Activated T-cell treated with anti-CD3 and anti-CD28 coated beads, Interleukin-2, amount 50 U/mL, for 72 hours (primary cell): ENCODE results near the gene TRIM41. TPM values are rescaled to one million over a fixed set of nuclear protein-coding genes. Genes with fewer than 3 reads are reported as not detected.
"Not testable (repeated sequence)": the region's sequence is repeated elsewhere in the genome, so short reads cannot be mapped to it uniquely, and the experiment has no call there.

ENCODE experiments used
- ATAC-seq, 2 donors: fragments of 150-1000 bp; cut with Tn5 transposase; replicated peaks in 1 of 2; 2 replicates each; pipeline ENCODE4 v1.10.0; 2021; ENCODE audit warnings: moderate library complexity in 2 of 2, mild to moderate bottlenecking in 1 of 2
- DNase-seq, 2 donors: peaks; one replicate each; pipeline ENCODE4 v3.0.0; 2021 to 2022; ENCODE audit warnings: mixed read lengths in 1 of 2
- H3K27ac Mint-ChIP-seq: one replicate; pipeline ENCODE4 v1.8.0; 2022; ENCODE audit warnings: mild to moderate bottlenecking, moderate library complexity, mixed read lengths
- H3K27me3 Mint-ChIP-seq: one replicate; pipeline ENCODE4 v1.8.0; 2022; ENCODE audit warnings: low read depth, mixed read lengths
- H3K36me3 Mint-ChIP-seq, 2 donors: one replicate each; pipeline ENCODE4 v1.8.0; 2022; ENCODE audit warnings: mixed read lengths in 2 of 2, mild to moderate bottlenecking in 1 of 2; ENCODE audit not compliant: insufficient read depth in 2 of 2
- H3K4me1 Mint-ChIP-seq: one replicate; pipeline ENCODE4 v1.8.0; 2022; ENCODE audit warnings: low read depth, mixed read lengths
- H3K4me3 Mint-ChIP-seq, 2 donors: one replicate each; pipeline ENCODE4 v1.8.0; 2022; ENCODE audit warnings: mild to moderate bottlenecking in 2 of 2, mixed read lengths in 2 of 2, moderate library complexity in 2 of 2
- H3K9me3 Mint-ChIP-seq, 2 donors: one replicate each; pipeline ENCODE4 v1.8.0; 2022; ENCODE audit warnings: mixed read lengths in 2 of 2
- total RNA-seq, 2 donors: library from RNA; stranded (reverse); gene quantifications; one replicate each; pipeline ENCODE4 v1.2.3, GENCODE V29; 2022

The TRIM41 gene
- 10 to 100 TPM; 42.1 to 52.1 TPM for total RNA-seq

- Mint-ChIP-seq H3K36me3 (peaks cover 7 to 11% of the 10 kb centered on the region in 2 donors), H3K27ac (peak within 1 kb of the TSS; percentile 100), H3K4me3 (peak within 1 kb of the TSS; percentile 86 to 98), H3K27me3 (no peaks in the 10 kb centered on the region), H3K4me1 (peaks cover 78% of the 10 kb centered on the region), H3K9me3 (no peaks in the 10 kb centered on the region)
- ATAC-seq (peak; percentile 66 to 67), DNase-seq (peak; percentile 99)
Measured at GRCh38 chr5:181223058-181223728, at the start of gene TRIM41. TRIM41 (plus strand) TSS chr5:181223281; CDS start chr5:181224000, 719 bp downstream.

- peak overlapping the region; percentile 91 for H3K27ac Mint-ChIP-seq
- peaks cover 56% of the 10 kb centered on the region for H3K4me1 Mint-ChIP-seq
Measured at GRCh38 chr5:181173420-181174342, 49.4 kb upstream of the TRIM41 start.

GRCh38 chr5:181176254-181176952, 46.7 kb upstream of the TRIM41 start:
- no peak overlapping the region for H3K27ac Mint-ChIP-seq
- no peaks in the 10 kb centered on the region for H3K36me3 Mint-ChIP-seq
- ATAC-seq, result no peak
- no peaks in the 10 kb centered on the region for H3K27me3 Mint-ChIP-seq
- H3K9me3 Mint-ChIP-seq, result no peaks in the 10 kb centered on the region
- DNase-seq, result no peak
- no peak overlapping the region for H3K4me3 Mint-ChIP-seq
- peaks cover 29% of the 10 kb centered on the region for H3K4me1 Mint-ChIP-seq

More at GRCh38 chr5:181173420-181174342, 49.4 kb upstream of the TRIM41 start:
- Mint-ChIP-seq H3K9me3 (no peaks in the 10 kb centered on the region), H3K27me3 (peaks cover 20% of the 10 kb centered on the region), H3K4me3 (peak overlapping the region; percentile 93 to 96), H3K36me3 (peaks cover 2% of the 10 kb centered on the region in 2 donors)
- DNase-seq (peak; percentile 74), ATAC-seq (peak; percentile 74 to 80)

GRCh38 chr5:181177559-181177958, 45.5 kb upstream of the TRIM41 start:
- DNase-seq, H3K4me3 Mint-ChIP-seq, H3K27ac Mint-ChIP-seq, H3K36me3 Mint-ChIP-seq, H3K9me3 Mint-ChIP-seq, H3K27me3 Mint-ChIP-seq, ATAC-seq: not testable (repeated sequence)
- peaks cover 31% of the 10 kb centered on the region for H3K4me1 Mint-ChIP-seq

- DNase-seq (peak; percentile 57 to 62), ATAC-seq (peak; percentile 52 to 80)
- no peaks in the 10 kb centered on the region for H3K9me3 Mint-ChIP-seq
- peaks cover 29% of the 10 kb centered on the region for H3K4me1 Mint-ChIP-seq
- no peaks in the 10 kb centered on the region for H3K36me3 Mint-ChIP-seq
- H3K4me3 Mint-ChIP-seq, result peak overlapping the region; percentile 43 to 72
- H3K27me3 Mint-ChIP-seq, result no peaks in the 10 kb centered on the region
- H3K27ac Mint-ChIP-seq, result peak overlapping the region; percentile 33
Measured at GRCh38 chr5:181181650-181182565, 41.2 kb upstream of the TRIM41 start.

DNA sequence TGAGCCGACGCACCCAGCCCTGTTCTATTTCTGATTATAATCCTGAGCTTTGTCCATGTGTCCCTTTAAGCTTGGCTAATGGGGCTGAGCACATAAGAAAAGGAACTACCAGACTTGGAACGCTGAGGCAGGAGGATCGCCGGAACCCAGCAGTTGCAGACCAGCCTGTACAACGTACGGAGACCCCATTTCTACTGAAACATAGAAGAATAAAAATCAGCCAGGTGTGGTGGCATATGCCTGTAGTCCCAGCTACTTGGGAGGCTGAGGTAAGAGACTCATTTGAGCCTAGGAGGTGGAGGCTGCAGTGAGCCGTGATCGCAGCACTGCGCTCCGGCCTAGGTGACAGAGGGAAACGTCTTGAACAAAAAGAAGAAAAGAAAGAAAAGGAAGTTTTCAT, 40.4 kb upstream of the TRIM41 start:
- no peak overlapping the region for H3K27ac Mint-ChIP-seq
- H3K27me3 Mint-ChIP-seq, result no peaks in the 10 kb centered on the region
- H3K4me1 Mint-ChIP-seq, result peaks cover 34% of the 10 kb centered on the region
- peak overlapping the region; percentile 72 to 74 for H3K4me3 Mint-ChIP-seq
- DNase-seq (no peak), ATAC-seq (no peak)
- no peaks in the 10 kb centered on the region for H3K36me3 Mint-ChIP-seq
- no peaks in the 10 kb centered on the region for H3K9me3 Mint-ChIP-seq

GRCh38 chr5:181184845-181185216, 38.2 kb upstream of the TRIM41 start:
- ATAC-seq (no peak), DNase-seq (no peak)
- Mint-ChIP-seq H3K4me1 (peaks cover 48% of the 10 kb centered on the region), H3K36me3 (peaks cover 2 to 6% of the 10 kb centered on the region in 2 donors), H3K4me3 (peak overlapping the region; percentile 90 to 100), H3K27ac (peak overlapping the region; percentile 98), H3K27me3 (no peaks in the 10 kb centered on the region), H3K9me3 (no peaks in the 10 kb centered on the region)

- peak overlapping the region; percentile 8 to 20 for H3K4me3 Mint-ChIP-seq
- H3K27me3 Mint-ChIP-seq, result no peaks in the 10 kb centered on the region
- peaks cover 48% of the 10 kb centered on the region for H3K4me1 Mint-ChIP-seq
- H3K9me3 Mint-ChIP-seq, result no peaks in the 10 kb centered on the region
- no peak for ATAC-seq
- no peak overlapping the region for H3K27ac Mint-ChIP-seq
- H3K36me3 Mint-ChIP-seq, result peaks cover 2 to 6% of the 10 kb centered on the region in 2 donors
- DNase-seq, result no peak
Measured at GRCh38 chr5:181185560-181185959, 37.5 kb upstream of the TRIM41 start.

- no peak overlapping the region for H3K4me3 Mint-ChIP-seq
- no peak overlapping the region for H3K27ac Mint-ChIP-seq
- no peak for DNase-seq
- H3K27me3 Mint-ChIP-seq, result no peaks in the 10 kb centered on the region
- H3K9me3 Mint-ChIP-seq, result no peaks in the 10 kb centered on the region
- peaks cover 2 to 6% of the 10 kb centered on the region in 2 donors for H3K36me3 Mint-ChIP-seq
- peaks cover 49% of the 10 kb centered on the region for H3K4me1 Mint-ChIP-seq
- no peak for ATAC-seq
Measured at GRCh38 chr5:181186022-181186421, 37.1 kb upstream of the TRIM41 start.

GRCh38 chr5:181186986-181187499, 36.0 kb upstream of the TRIM41 start:
- peak overlapping the region; percentile 98 to 100 for H3K4me3 Mint-ChIP-seq
- no peaks in the 10 kb centered on the region for H3K27me3 Mint-ChIP-seq
- H3K9me3 Mint-ChIP-seq, result no peaks in the 10 kb centered on the region
- H3K4me1 Mint-ChIP-seq, result peaks cover 53% of the 10 kb centered on the region
- peaks cover 2 to 10% of the 10 kb centered on the region in 2 donors for H3K36me3 Mint-ChIP-seq
- DNase-seq (no peak), ATAC-seq (no peak)
- H3K27ac Mint-ChIP-seq, result peak overlapping the region; percentile 100

DNA sequence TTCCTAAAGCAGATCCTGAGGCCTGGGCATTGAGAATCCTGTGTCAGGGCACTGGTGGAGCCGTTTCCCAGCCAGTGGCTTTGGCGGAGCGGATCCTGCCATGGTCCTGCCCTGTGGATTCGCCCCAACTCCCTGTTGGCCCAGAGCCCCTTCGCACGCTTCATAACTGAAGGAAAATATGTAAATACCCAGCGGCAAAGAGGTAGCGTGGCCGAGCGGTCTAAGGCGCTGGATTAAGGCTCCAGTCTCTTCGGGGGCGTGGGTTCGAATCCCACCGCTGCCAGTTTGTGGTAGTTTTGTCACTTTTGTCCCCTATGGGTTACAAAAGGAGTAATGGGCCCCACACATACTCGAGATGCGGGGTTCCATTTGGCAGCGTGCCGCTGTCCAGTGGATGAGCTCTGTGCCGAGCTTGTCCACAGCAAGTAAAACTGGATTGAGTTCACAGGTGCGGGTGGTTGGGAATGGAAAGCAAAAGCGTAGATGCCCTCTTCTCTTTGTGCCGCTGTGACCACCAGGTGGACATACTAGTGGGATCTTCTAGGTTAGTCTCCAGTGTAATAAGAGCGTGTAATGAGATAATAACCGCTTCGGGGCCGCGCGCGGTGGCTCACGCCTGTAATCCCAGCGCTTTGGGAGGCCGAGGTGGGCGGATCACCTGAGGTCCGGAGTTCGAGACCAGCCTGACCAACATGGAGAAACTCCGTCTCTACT, 35.4 kb upstream of the TRIM41 start:
- no peak for ATAC-seq
- Mint-ChIP-seq H3K27me3 (no peaks in the 10 kb centered on the region), H3K36me3 (peaks cover 2 to 10% of the 10 kb centered on the region in 2 donors), H3K27ac (peak overlapping the region; percentile 100), H3K9me3 (no peaks in the 10 kb centered on the region), H3K4me3 (peak overlapping the region; percentile 98 to 100), H3K4me1 (peaks cover 53% of the 10 kb centered on the region)
- DNase-seq, result peak; percentile 68 to 69
